GM12878 (cell line): ENCODE measurements around the gene LIG1. TPM values are rescaled to one million over a fixed set of nuclear protein-coding genes. Genes with fewer than 3 reads are reported as not detected.
A peak's percentile ranks its signal among the peaks of the same experiment; 100 is the strongest.

Experiments
- ATAC-seq: fragments of 200-7000 bp; cut with Tn5 transposase; 3 replicates; pipeline ENCODE4 v1.9.1; 2020; ENCODE audit warnings: mild to moderate bottlenecking, moderate library complexity
- BruUV-seq: library from RNA; stranded (reverse); fragments of 400-500 nt; replicated peaks from 2 replicates; lab custom pipeline; 2021; lab: Mats Ljungman, UMichigan
- CTCF ChIA-PET: fragments of 300-600 bp; sonication (Branson Sonifier 250); formaldehyde crosslinking; extraction: SDS; loops from one replicate; lab custom pipeline; 2021; ENCODE audit warnings: inconsistent platforms; lab: Yijun Ruan, JAX
- POLR2A ChIA-PET: fragments of 350-600 bp; formaldehyde crosslinking; extraction: SDS; loops from one replicate; lab custom pipeline; 2021; ENCODE audit warnings: inconsistent platforms; lab: Charles Lee
- RAD21 ChIA-PET: fragments of 300-600 bp; sonication (Branson Sonifier 250); formaldehyde crosslinking; loops from one replicate; lab custom pipeline; 2023; ENCODE audit warnings: antibody characterized with exemption; ENCODE audit not compliant: unreplicated experiment; lab: Charles Lee
- SMC1A ChIA-PET: fragments of 300-600 bp; sonication (Branson Sonifier 250); formaldehyde crosslinking; loops from one replicate; lab custom pipeline; 2023; ENCODE audit not compliant: unreplicated experiment, uncharacterized antibody; lab: Charles Lee
- DNase-seq: peaks from one replicate; pipeline ENCODE4 v3.0.0-alpha.2; 2011; ENCODE audit warnings: low read depth, low spot score
- FAIRE-seq: peaks from 3 replicates; lab custom pipeline; 2011; peaks lifted over from hg19 to GRCh38; lab: Jason Lieb, UNC
- H2AFZ ChIP-seq: 2 replicates; pipeline ENCODE4 v1.6.0; 2011; ENCODE audit warnings: low read depth, low read length, control low read depth; ENCODE audit not compliant: control insufficient read depth
- H3K27ac ChIP-seq: 2 replicates; pipeline ENCODE4 v1.5.1; 2011; ENCODE audit warnings: control low read depth; ENCODE audit not compliant: control insufficient read depth, insufficient read depth
- H3K27me3 ChIP-seq, 2 experiments: replicated peaks in 1 of 2; 2 replicates each; pipeline versions ENCODE4 v1.6.0 to v1.6.1; 2011; ENCODE audit warnings: low read length in 1 of 2; ENCODE audit not compliant: control insufficient read depth in 2 of 2, insufficient read depth in 2 of 2
- H3K36me3 ChIP-seq, 2 experiments: 2 replicates each; pipeline ENCODE4 v1.5.1; 2011; ENCODE audit warnings: low read length in 1 of 2; ENCODE audit not compliant: control insufficient read depth in 2 of 2, insufficient read depth in 2 of 2
- H3K4me1 ChIP-seq: 2 replicates; pipeline ENCODE4 v1.6.1; 2011; ENCODE audit warnings: mild to moderate bottlenecking, low read length, moderate library complexity, mixed read lengths; ENCODE audit not compliant: control insufficient read depth, insufficient read depth
- H3K4me2 ChIP-seq: 2 replicates; pipeline ENCODE4 v1.6.0; 2011; ENCODE audit warnings: control low read depth; ENCODE audit not compliant: control insufficient read depth, insufficient read depth
- H3K4me3 ChIP-seq: fragments of 200-600 bp; sonication (generic); 2 replicates; pipeline ENCODE4 v1.5.1; 2016
- H3K79me2 ChIP-seq: 2 replicates; pipeline ENCODE4 v1.6.0; 2011; ENCODE audit warnings: low read length; ENCODE audit not compliant: control insufficient read depth, insufficient read depth
- H3K9ac ChIP-seq: 2 replicates; pipeline ENCODE4 v1.8.0; 2011; ENCODE audit warnings: low read length, control low read depth, mixed read lengths; ENCODE audit not compliant: control insufficient read depth, insufficient read depth
- H3K9me3 ChIP-seq: replicated peaks from 3 replicates; pipeline ENCODE4 v1.5.1; 2011; ENCODE audit warnings: mild to moderate bottlenecking, low read length; ENCODE audit not compliant: control insufficient read depth, insufficient read depth
- H4K20me1 ChIP-seq: 2 replicates; pipeline ENCODE4 v1.6.0; 2011; ENCODE audit not compliant: control insufficient read depth, insufficient read depth
- ATF7 ChIP-seq: fragments of 450-650 bp; IDR thresholded peaks from 2 replicates; pipeline ENCODE4 v1.6.1; 2016; ENCODE audit warnings: low read depth, mild to moderate bottlenecking
- FOXK2 ChIP-seq: fragments of 450-650 bp; IDR thresholded peaks from 2 replicates; pipeline ENCODE4 v1.6.1; 2017; ENCODE audit warnings: mild to moderate bottlenecking, moderate library complexity
- HCFC1 ChIP-seq: fragments of 150-350 bp; IDR thresholded peaks from 2 replicates; pipeline ENCODE4 v1.6.1; 2014; ENCODE audit warnings: low read length
- IKZF1 ChIP-seq: fragments of 450-650 bp; conservative IDR thresholded peaks from 2 replicates; pipeline ENCODE4 v1.6.1; 2017; ENCODE audit warnings: antibody characterized with exemption, mild to moderate bottlenecking
- SPI1 ChIP-seq: IDR thresholded peaks from 2 replicates; pipeline ENCODE4 v1.6.1; 2011; ENCODE audit warnings: low read depth, mild to moderate bottlenecking, low read length, moderate library complexity, borderline replicate concordance; ENCODE audit not compliant: insufficient read depth
- WGBS: methylation state at CpG from one replicate; pipeline ENCODE4 v1.1.6; 2016; ENCODE audit warnings: low lambda C conversion rate; ENCODE audit not compliant: insufficient replicate concordance, insufficient coverage; ENCODE audit errors: missing lambda C conversion rate; 5-methylcytosine and 5-hydroxymethylcytosine counted together
- in situ Hi-C: fragments of 300-500 bp; cut with MboI; formaldehyde crosslinking; loops from 9 replicates; pipeline ENCODE4 v1.14.3; 2018; ENCODE audit warnings: mixed read lengths
- intact Hi-C: fragments of 100-400 bp; cut with micrococcal nuclease; formaldehyde crosslinking; loops from one replicate; pipeline ENCODE4 v1.14.2; 2022; ENCODE audit not compliant: unreplicated experiment
- polyA plus RNA-seq, 11 experiments: library from polyadenylated mRNA; depleted of rRNA in 4 of 11; unstranded in 6 of 11; stranded (reverse) in 5 of 11; fragments of >200 nt; fragmentation: Nextera tagmentation in 4 of 11; fragmentation: Illumina TruSeq in 1 of 11; extraction: Ambion mirVana in 4 of 11; extraction: Trizol in 1 of 11; gene quantifications; 1 replicate in 1 of 11; 2 replicates in 10 of 11; pipeline versions ENCODE4 v1.2.1 to v1.2.3, GENCODE V29; 2011 to 2016; ENCODE audit warnings: inconsistent platforms in 2 of 11, missing spikeins in 2 of 11, low read depth in 1 of 11
- total RNA-seq, 4 experiments: library from RNA; depleted of rRNA in 3 of 4; stranded (reverse); fragments of >200 nt in 3 of 4; fragmentation: Illumina TruSeq in 1 of 4; extraction: Trizol in 1 of 4; gene quantifications; 2 replicates each; pipeline versions ENCODE4 v1.2.1 to v1.2.3, GENCODE V29; 2013 to 2021
- TF ChIP-seq, protein P1 (sequence below): fragments of 450-650 bp; IDR thresholded peaks from 2 replicates; pipeline ENCODE4 v1.6.1; 2017; ENCODE audit warnings: mild to moderate bottlenecking
- TF ChIP-seq, protein P2 (sequence below): fragments of 450-650 bp; IDR thresholded peaks from 2 replicates; pipeline ENCODE4 v1.6.1; 2017; ENCODE audit warnings: low read depth, mild to moderate bottlenecking, moderate library complexity
- TF ChIP-seq, protein P3 (sequence below): IDR thresholded peaks from 2 replicates; pipeline ENCODE4 v1.6.1; 2011; ENCODE audit warnings: borderline replicate concordance, low read depth, mild to moderate bottlenecking, moderate library complexity, low read length; ENCODE audit not compliant: insufficient read depth, poor library complexity, severe bottlenecking
- TF ChIP-seq, protein P4 (sequence below): IDR thresholded peaks from 2 replicates; pipeline ENCODE4 v1.6.1; 2011; ENCODE audit warnings: mild to moderate bottlenecking, low read depth, low read length, moderate library complexity; ENCODE audit not compliant: insufficient replicate concordance

Gene LIG1
- total and polyA plus RNA-seq, 10 of the 15 experiments (the other 5 are each of a cell fraction or from before 2014, with no cell fraction given): 7.8 to 117 (median 73.7) TPM

GRCh38 chr19:48117515-48118130 lies 52.5 kb downstream of the LIG1 start (continued):
- TF ChIP-seq, protein P1, sequence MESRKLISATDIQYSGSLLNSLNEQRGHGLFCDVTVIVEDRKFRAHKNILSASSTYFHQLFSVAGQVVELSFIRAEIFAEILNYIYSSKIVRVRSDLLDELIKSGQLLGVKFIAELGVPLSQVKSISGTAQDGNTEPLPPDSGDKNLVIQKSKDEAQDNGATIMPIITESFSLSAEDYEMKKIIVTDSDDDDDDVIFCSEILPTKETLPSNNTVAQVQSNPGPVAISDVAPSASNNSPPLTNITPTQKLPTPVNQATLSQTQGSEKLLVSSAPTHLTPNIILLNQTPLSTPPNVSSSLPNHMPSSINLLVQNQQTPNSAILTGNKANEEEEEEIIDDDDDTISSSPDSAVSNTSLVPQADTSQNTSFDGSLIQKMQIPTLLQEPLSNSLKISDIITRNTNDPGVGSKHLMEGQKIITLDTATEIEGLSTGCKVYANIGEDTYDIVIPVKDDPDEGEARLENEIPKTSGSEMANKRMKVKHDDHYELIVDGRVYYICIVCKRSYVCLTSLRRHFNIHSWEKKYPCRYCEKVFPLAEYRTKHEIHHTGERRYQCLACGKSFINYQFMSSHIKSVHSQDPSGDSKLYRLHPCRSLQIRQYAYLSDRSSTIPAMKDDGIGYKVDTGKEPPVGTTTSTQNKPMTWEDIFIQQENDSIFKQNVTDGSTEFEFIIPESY: 0 out of 2 replicates have a peak, but pooled peaks have one; percentile 46
- TF ChIP-seq HCFC1: no peak
- TF ChIP-seq ATF7: 0 out of 2 replicates have a peak, but pooled peaks have one; percentile 14
- TF ChIP-seq SPI1: peak; percentile 61; the same call in 1 of the 2 replicates
- TF ChIP-seq, protein P2, sequence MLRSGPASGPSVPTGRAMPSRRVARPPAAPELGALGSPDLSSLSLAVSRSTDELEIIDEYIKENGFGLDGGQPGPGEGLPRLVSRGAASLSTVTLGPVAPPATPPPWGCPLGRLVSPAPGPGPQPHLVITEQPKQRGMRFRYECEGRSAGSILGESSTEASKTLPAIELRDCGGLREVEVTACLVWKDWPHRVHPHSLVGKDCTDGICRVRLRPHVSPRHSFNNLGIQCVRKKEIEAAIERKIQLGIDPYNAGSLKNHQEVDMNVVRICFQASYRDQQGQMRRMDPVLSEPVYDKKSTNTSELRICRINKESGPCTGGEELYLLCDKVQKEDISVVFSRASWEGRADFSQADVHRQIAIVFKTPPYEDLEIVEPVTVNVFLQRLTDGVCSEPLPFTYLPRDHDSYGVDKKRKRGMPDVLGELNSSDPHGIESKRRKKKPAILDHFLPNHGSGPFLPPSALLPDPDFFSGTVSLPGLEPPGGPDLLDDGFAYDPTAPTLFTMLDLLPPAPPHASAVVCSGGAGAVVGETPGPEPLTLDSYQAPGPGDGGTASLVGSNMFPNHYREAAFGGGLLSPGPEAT: 0 out of 2 replicates have a peak, but pooled peaks have one; percentile 20
- TF ChIP-seq IKZF1: peak; percentile 27

- Histone ChIP-seq H3K79me2 (no peaks in the 10 kb centered on the region), H4K20me1 (no peaks in the 10 kb centered on the region), H3K27ac (no peak overlapping the region), H3K4me2 (no peak overlapping the region), H3K4me3 (no peak overlapping the region), H3K9me3 (no peaks in the 10 kb centered on the region), H3K4me1 (peaks cover 10% of the 10 kb centered on the region), H2AFZ (no peak overlapping the region), H3K9ac (no peak overlapping the region), H3K36me3 (peaks cover 0 to 6% of the 10 kb centered on the region in 2 experiments; a peak in 3 of 4 replicates), H3K27me3 (no peaks in the 10 kb centered on the region)
- DNase-seq (no peak), FAIRE-seq (no peak), ATAC-seq (no peak)
- ChIA-PET SMC1A (no interaction called here), POLR2A (no interaction called here), RAD21 (no interaction called here), CTCF (no interaction called here)
- in situ Hi-C loops: no loop called here
- 85% methylated on average over 14 of the region's 16 CpGs for WGBS
- intact Hi-C loops: no loop called here
- no peak for TF ChIP-seq FOXK2
- TF ChIP-seq, protein P3, sequence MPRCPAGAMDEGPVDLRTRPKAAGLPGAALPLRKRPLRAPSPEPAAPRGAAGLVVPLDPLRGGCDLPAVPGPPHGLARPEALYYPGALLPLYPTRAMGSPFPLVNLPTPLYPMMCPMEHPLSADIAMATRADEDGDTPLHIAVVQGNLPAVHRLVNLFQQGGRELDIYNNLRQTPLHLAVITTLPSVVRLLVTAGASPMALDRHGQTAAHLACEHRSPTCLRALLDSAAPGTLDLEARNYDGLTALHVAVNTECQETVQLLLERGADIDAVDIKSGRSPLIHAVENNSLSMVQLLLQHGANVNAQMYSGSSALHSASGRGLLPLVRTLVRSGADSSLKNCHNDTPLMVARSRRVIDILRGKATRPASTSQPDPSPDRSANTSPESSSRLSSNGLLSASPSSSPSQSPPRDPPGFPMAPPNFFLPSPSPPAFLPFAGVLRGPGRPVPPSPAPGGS: peak; percentile 97
- TF ChIP-seq, protein P4, sequence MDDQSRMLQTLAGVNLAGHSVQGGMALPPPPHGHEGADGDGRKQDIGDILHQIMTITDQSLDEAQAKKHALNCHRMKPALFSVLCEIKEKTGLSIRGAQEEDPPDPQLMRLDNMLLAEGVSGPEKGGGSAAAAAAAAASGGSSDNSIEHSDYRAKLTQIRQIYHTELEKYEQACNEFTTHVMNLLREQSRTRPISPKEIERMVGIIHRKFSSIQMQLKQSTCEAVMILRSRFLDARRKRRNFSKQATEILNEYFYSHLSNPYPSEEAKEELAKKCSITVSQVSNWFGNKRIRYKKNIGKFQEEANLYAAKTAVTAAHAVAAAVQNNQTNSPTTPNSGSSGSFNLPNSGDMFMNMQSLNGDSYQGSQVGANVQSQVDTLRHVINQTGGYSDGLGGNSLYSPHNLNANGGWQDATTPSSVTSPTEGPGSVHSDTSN: peak; percentile 65
- BruUV-seq: no TSS peak
Observed at GRCh38 chr19:48113190-48113917, 56.8 kb downstream of the LIG1 start.
